Activated naive CD4-positive, alpha-beta T cell treated with anti-CD3 and anti-CD28 coated beads for 36 hours (primary cell): ENCODE results near the gene CAPN10. TPM values are rescaled to one million over a fixed set of nuclear protein-coding genes. Genes with fewer than 3 reads are reported as not detected.
"Not testable (repeated sequence)": the region's sequence is repeated elsewhere in the genome, so short reads cannot be mapped to it uniquely, and the experiment has no call there.

Experiments
- CTCF ChIA-PET: fragments of 350-600 bp; sonication (Branson Sonifier 250); formaldehyde crosslinking; loops from one replicate; lab custom pipeline; 2021; ENCODE audit warnings: antibody characterized with exemption; lab: Charles Lee
- DNase-seq: peaks from one replicate; pipeline ENCODE4 v3.0.0-alpha.2; 2020
- H3K27ac Mint-ChIP-seq: one replicate; pipeline ENCODE4 v1.8.0; 2021; ENCODE audit warnings: mild to moderate bottlenecking, mixed read lengths
- H3K27me3 Mint-ChIP-seq: one replicate; pipeline ENCODE4 v1.8.0; 2021; ENCODE audit warnings: low read depth, mixed read lengths
- H3K36me3 Mint-ChIP-seq: one replicate; pipeline ENCODE4 v1.8.0; 2021; ENCODE audit warnings: low read depth, mixed read lengths
- H3K4me1 Mint-ChIP-seq: one replicate; pipeline ENCODE4 v1.8.0; 2021; ENCODE audit warnings: low read depth, mixed read lengths
- H3K4me3 Mint-ChIP-seq: one replicate; pipeline ENCODE4 v1.8.0; 2021; ENCODE audit warnings: mild to moderate bottlenecking, moderate library complexity, mixed read lengths
- H3K9me3 Mint-ChIP-seq: one replicate; pipeline ENCODE4 v1.8.0; 2021; ENCODE audit warnings: mixed read lengths
- intact Hi-C: fragments of 100-400 bp; cut with micrococcal nuclease; formaldehyde crosslinking; loops from one replicate; pipeline ENCODE4 v1.15.1; 2023
- total RNA-seq, 2 experiments: library from RNA; stranded (reverse); gene quantifications; one replicate each; pipeline ENCODE4 v1.2.3, GENCODE V29; 2021

Gene CAPN10
- total RNA-seq, 2 experiments from 2014 or later = 24.9 to 28.5 TPM

GRCh38 chr2:240604291-240604938 is 17.9 kb downstream of the CAPN10 start:
- H3K27ac Mint-ChIP-seq = no peak overlapping the region

GRCh38 chr2:240604939-240605716 is 18.6 kb downstream of the CAPN10 start:
- H3K27ac Mint-ChIP-seq = no peak overlapping the region
- no peaks in the 10 kb centered on the region for H3K27me3 Mint-ChIP-seq
- H3K9me3 Mint-ChIP-seq = no peaks in the 10 kb centered on the region
- H3K36me3 Mint-ChIP-seq = no peaks in the 10 kb centered on the region
- peaks cover 3% of the 10 kb centered on the region for H3K4me1 Mint-ChIP-seq
- H3K4me3 Mint-ChIP-seq = no peak overlapping the region
- intact Hi-C loops = no loop called here
- no peak for DNase-seq
- CTCF ChIA-PET = interaction anchor here (0.6 kb wide), 1 partner anchor 206 kb away, joined by 5 read pairs; no protein-coding TSS in a partner anchor

More at GRCh38 chr2:240604291-240604938, 17.9 kb downstream of the CAPN10 start:
- Mint-ChIP-seq H3K27me3 (no peaks in the 10 kb centered on the region), H3K9me3 (no peaks in the 10 kb centered on the region), H3K4me3 (no peak overlapping the region), H3K36me3 (no peaks in the 10 kb centered on the region), H3K4me1 (peaks cover 3% of the 10 kb centered on the region)
- CTCF ChIA-PET = no interaction called here
- no peak for DNase-seq
- intact Hi-C loops = no loop called here

DNA sequence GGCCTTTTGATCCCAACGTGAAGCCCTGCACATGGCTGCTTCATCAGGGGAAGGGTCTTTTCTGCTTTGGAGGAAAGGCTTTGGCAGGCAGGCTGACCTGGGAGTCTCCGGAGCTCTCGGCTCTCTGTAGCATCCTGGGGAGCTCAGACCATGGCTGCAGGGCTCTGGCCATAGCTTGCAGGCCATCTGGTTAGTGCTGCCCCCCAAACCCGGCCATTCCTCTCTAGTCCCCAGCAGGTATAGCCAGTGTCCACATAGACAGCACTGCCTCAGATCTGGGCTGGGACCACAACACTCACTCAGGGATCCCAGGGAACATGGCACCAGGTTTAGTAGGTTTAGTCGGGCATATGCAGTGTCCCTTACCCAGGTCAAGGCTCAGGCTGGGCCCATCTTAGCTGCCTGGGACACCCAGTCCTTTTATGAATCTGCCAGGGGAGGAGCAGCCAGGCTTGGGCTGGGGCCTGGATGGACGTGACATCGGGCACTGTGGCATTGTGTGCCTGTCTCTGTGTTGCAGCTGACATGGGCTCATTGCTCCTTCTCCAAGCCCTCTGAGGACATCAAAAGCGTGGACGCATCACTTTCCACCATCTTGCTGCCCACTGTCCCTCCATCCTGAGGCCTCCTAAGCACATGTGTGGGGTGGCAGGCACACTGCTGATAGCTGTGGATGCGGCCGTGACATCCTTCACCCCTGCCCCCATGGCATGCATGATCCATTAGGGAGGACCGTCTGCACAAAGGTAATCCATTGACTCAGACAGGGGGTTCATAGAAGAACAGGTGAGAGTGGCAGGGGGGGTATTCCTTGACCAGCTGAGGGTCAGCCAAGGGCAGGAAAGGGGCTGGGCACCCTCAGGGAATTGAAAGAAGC is 19.6 kb downstream of the CAPN10 start:
- intact Hi-C loops = no loop called here
- Mint-ChIP-seq H3K36me3 (no peaks in the 10 kb centered on the region), H3K27me3 (no peaks in the 10 kb centered on the region), H3K9me3 (no peaks in the 10 kb centered on the region), H3K4me3 (no peak overlapping the region), H3K4me1 (peaks cover 3% of the 10 kb centered on the region), H3K27ac (no peak overlapping the region)
- DNase-seq = peak; percentile 0
- CTCF ChIA-PET = interaction anchor here (0.6 kb wide), 1 partner anchor 205 kb away, joined by 5 read pairs; no protein-coding TSS in a partner anchor

DNA sequence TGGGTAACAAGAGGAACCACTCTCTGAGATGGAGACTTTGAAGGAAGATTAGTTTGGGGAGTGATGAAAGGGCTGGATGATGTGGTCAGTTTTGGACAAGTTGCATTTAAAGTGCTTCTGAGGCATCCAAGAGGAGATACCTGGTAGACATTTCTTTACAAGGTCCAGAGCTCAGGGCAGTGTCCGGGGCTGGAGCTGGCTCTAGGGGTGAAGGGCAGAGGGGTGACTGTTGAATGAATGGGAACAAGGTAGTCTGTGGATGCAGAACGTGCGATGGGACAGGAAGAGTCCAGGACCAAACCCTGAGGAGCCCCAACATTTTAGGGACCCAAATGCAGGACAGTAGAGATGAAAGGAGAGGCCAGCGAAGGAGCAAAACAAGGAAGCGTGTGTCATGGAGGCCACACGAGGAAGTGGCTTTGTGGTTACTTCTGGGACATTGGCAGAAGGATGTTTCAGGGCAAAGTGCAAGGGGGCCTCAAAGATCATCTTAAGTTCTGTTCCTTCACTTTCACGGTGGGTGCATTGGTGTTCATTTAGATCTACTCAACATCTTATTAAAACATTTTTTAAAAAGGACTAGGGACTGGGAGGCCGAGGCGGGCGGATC is 25.2 kb downstream of the CAPN10 start:
- Mint-ChIP-seq H3K4me3 (no peak overlapping the region), H3K27me3 (no peaks in the 10 kb centered on the region), H3K4me1 (peaks cover 13% of the 10 kb centered on the region), H3K27ac (no peak overlapping the region), H3K36me3 (peaks cover 1% of the 10 kb centered on the region), H3K9me3 (no peaks in the 10 kb centered on the region)
- intact Hi-C loops = no loop called here
- no peak for DNase-seq
- CTCF ChIA-PET = no interaction called here

GRCh38 chr2:240613781-240614180 is 27.2 kb downstream of the CAPN10 start:
- Mint-ChIP-seq H3K36me3 (peaks cover 4% of the 10 kb centered on the region), H3K27ac (no peak overlapping the region), H3K4me3 (no peak overlapping the region), H3K9me3 (peaks cover 4% of the 10 kb centered on the region), H3K27me3 (no peaks in the 10 kb centered on the region), H3K4me1 (peaks cover 13% of the 10 kb centered on the region)
- CTCF ChIA-PET = no interaction called here
- intact Hi-C loops = no loop called here
- DNase-seq = no peak

GRCh38 chr2:240614391-240614790 is 27.9 kb downstream of the CAPN10 start:
- H3K4me3 Mint-ChIP-seq = no peak overlapping the region
- peaks cover 4% of the 10 kb centered on the region for H3K9me3 Mint-ChIP-seq
- H3K27ac Mint-ChIP-seq = no peak overlapping the region
- intact Hi-C loops = no loop called here
- H3K36me3 Mint-ChIP-seq = peaks cover 5% of the 10 kb centered on the region
- peaks cover 10% of the 10 kb centered on the region for H3K4me1 Mint-ChIP-seq
- CTCF ChIA-PET = no interaction called here
- no peak for DNase-seq
- H3K27me3 Mint-ChIP-seq = no peaks in the 10 kb centered on the region

DNA sequence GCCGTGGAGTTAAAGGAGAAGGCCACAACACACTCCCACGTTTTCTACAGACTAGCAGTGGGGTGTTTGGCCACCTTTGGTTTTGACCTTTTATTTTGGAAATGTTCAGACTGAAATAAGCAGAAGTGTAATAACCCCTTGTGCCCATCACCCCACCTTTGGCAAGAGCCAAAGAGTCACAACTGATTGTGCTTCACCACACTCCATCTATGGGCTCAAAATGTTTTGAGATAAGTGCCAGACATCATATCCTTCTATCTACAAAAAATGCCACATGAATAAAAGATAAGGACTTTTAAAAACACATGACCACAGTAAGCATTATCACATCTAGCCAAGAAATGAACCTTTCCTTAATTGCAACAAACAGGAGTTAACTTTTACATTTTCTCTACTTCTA is 28.9 kb downstream of the CAPN10 start:
- intact Hi-C loops = no loop called here
- CTCF ChIA-PET = no interaction called here
- DNase-seq = no peak
- Mint-ChIP-seq H3K9me3 (peaks cover 4% of the 10 kb centered on the region), H3K4me3 (no peak overlapping the region), H3K36me3 (peaks cover 5% of the 10 kb centered on the region), H3K27ac (no peak overlapping the region), H3K4me1 (peaks cover 15% of the 10 kb centered on the region), H3K27me3 (no peaks in the 10 kb centered on the region)

DNA sequence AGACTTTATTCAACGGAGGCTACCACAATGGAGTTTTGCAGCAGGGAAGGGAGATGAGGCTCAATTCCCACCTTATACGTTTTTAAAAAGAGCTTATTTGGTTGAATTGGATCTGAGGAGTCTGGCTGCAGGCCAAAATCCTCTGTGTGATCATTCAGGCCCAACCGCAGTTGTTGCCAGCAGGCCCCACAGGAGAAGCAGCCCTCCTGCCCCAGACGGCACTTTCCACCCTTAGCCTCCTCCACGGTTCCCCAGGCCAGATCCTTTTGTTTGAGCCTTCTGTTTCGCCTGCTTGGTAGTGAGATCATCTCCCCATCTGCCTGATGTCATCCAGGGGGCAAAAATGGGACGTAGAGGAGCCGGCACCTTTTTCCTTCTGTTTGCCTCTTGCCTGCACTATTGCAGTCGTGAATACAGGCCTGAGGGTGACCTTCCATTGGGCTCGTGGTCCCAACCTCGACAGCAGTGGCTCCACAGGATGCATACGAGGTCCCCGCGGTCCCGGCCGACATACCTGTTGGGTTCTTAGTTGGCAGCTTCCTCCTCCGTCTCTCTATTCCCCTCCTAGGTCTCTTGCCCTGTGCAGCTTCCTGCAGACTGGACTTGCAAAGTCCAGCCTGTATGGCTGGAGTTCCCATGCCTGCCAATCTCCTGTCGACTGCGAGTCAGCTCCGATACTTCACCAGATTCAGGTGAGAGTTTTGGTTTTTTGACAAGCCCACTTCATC is 29.4 kb downstream of the CAPN10 start:
- H3K4me1 Mint-ChIP-seq = peaks cover 18% of the 10 kb centered on the region
- CTCF ChIA-PET = interaction anchor here (1.0 kb wide), 1 partner anchor 225 kb away, joined by 3 read pairs; no protein-coding TSS in a partner anchor
- H3K27ac Mint-ChIP-seq = no peak overlapping the region
- H3K36me3 Mint-ChIP-seq = peaks cover 5% of the 10 kb centered on the region
- no peaks in the 10 kb centered on the region for H3K27me3 Mint-ChIP-seq
- intact Hi-C loops = no loop called here
- peak; percentile 3 for DNase-seq
- H3K9me3 Mint-ChIP-seq = peaks cover 4% of the 10 kb centered on the region
- H3K4me3 Mint-ChIP-seq = no peak overlapping the region

DNA sequence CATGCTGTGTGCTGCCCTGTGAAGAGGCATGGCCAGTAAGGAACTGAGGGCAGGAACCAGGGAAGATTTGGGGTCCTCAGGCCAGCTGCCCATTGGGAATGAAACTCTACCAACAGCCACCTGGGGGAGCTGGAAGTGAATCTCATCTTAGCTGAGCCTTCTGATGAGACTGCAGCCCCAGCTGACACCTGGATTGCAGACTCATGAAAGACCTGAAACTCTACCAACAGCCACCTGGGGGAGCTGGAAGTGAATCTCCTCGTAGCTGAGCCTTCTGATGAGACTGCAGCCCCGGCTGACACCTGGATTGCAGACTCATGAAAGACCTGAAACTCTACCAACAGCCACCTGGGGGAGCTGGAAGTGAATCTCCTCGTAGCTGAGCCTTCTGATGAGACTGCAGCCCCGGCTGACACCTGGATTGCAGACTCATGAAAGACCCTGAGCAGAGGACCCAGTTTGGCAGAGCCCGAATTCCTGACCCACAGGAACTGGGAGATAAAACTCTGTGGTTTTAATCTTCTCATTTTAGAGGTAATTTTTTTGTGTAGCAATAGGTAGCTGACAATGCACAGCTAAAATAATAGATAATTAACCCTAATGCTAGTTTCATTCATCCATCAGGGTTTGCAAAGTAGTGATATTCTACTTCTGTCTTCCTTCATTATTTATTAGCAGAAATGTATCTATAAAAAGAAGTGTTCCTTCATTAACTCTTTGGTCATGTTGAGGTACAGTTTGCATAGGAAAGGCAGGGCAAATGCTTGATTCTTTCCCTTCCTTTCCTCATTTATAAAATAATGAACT is 30.5 kb downstream of the CAPN10 start:
- H3K4me3 Mint-ChIP-seq, H3K27ac Mint-ChIP-seq, H3K9me3 Mint-ChIP-seq, H3K36me3 Mint-ChIP-seq, H3K27me3 Mint-ChIP-seq, intact Hi-C loops: not testable (repeated sequence)
- DNase-seq = peak; percentile 47
- CTCF ChIA-PET = interaction anchor here (0.8 to 1.0 kb wide), 3 partner anchors 88 to 223 kb away, joined by 3 to 4 read pairs (median 3); no protein-coding TSS in a partner anchor
- H3K4me1 Mint-ChIP-seq = peaks cover 19% of the 10 kb centered on the region

DNA sequence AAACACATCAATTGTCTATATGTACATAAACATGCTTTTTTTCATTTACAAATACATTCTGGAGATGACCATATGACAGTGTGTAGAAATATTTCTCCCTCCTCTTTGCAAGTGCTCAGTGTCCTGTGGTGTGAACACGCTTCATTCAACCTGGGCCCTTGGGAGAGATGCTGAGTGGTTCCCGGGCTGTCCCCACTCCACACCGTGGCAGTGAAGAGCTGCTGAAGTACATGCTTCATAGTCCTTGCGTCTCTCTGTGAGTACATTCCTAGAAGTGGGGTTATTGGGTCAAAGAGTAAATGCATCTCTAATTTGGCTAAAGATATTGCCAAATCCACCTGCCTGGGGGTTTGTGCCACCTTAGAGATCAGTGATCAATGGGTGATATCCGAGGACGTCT is 32.2 kb downstream of the CAPN10 start:
- peak; percentile 1 for DNase-seq
- no peak overlapping the region for H3K27ac Mint-ChIP-seq

More for the DNA sequence above, 32.2 kb downstream of the CAPN10 start:
- Mint-ChIP-seq H3K4me1 (peaks cover 28% of the 10 kb centered on the region), H3K4me3 (no peak overlapping the region), H3K27me3 (no peaks in the 10 kb centered on the region), H3K36me3 (peaks cover 4% of the 10 kb centered on the region), H3K9me3 (peaks cover 4% of the 10 kb centered on the region)
- intact Hi-C loops = no loop called here
- CTCF ChIA-PET = no interaction called here
